Suprapubic skin (tissue), 4 donors: ENCODE data around the gene IL15RA. TPM values are rescaled to one million over a fixed set of nuclear protein-coding genes. Genes with fewer than 3 reads are reported as not detected.
A peak's percentile ranks its signal among the peaks of the same experiment; 100 is the strongest.

Experiments
- DNase-seq, 2 donors: peaks; one replicate each; pipeline ENCODE4 v3.0.0-alpha.2; 2019; ENCODE audit warnings: low spot score in 2 of 2
- H3K27ac ChIP-seq: fragments of 200-600 bp; sonication (generic); one replicate; pipeline ENCODE4 v1.5.1; 2019
- H3K27me3 ChIP-seq: fragments of 200-600 bp; sonication (generic); one replicate; pipeline ENCODE4 v1.5.1; 2019
- H3K36me3 ChIP-seq: fragments of 200-600 bp; sonication (generic); one replicate; pipeline ENCODE4 v1.5.1; 2019
- H3K4me1 ChIP-seq: fragments of 200-600 bp; sonication (generic); one replicate; pipeline ENCODE4 v1.5.1; 2019
- H3K4me3 ChIP-seq: fragments of 200-600 bp; sonication (generic); one replicate; pipeline ENCODE4 v1.5.1; 2019; ENCODE audit warnings: mild to moderate bottlenecking
- H3K9me3 ChIP-seq: fragments of 200-600 bp; sonication (generic); one replicate; pipeline ENCODE4 v1.5.1; 2019
- EP300 ChIP-seq: sonication (generic); formaldehyde crosslinking; IDR thresholded peaks from one replicate; pipeline ENCODE4 v1.6.1; 2017; ENCODE audit warnings: antibody characterized with exemption
- POLR2A ChIP-seq, 2 donors: fragments of 450-650 bp; IDR thresholded peaks; one replicate each; pipeline ENCODE4 v1.6.1; 2017; ENCODE audit warnings: antibody characterized with exemption in 2 of 2, mild to moderate bottlenecking in 2 of 2, moderate library complexity in 2 of 2
- POLR2AphosphoS5 ChIP-seq, 3 donors: sonication (generic); formaldehyde crosslinking; IDR thresholded peaks; one replicate each; pipeline ENCODE4 v1.6.1; 2017; ENCODE audit warnings: antibody characterized with exemption in 3 of 3
- WGBS: methylation state at CpG from one replicate; pipeline ENCODE4 v1.1.5; 2018; 5-methylcytosine and 5-hydroxymethylcytosine counted together
- total RNA-seq, 4 donors: library from RNA; depleted of rRNA; stranded (reverse); fragments of >200 nt; gene quantifications; one replicate each; pipeline ENCODE4 v1.1.0, GENCODE V29; 2016
- TF ChIP-seq, protein P1 (sequence below), 2 donors: fragments of 200-600 bp in 1 of 2; fragments of 450-650 bp in 1 of 2; sonication (generic) in 1 of 2; IDR thresholded peaks; one replicate each; pipeline ENCODE4 v1.5.1; 2016 to 2019; ENCODE audit warnings: antibody characterized with exemption in 2 of 2, mild to moderate bottlenecking in 1 of 2, moderate library complexity in 1 of 2

Gene IL15RA
- total RNA-seq, 4 donors from 2014 or later, result 14.1 to 26.5 (median 16.4) TPM

DNA sequence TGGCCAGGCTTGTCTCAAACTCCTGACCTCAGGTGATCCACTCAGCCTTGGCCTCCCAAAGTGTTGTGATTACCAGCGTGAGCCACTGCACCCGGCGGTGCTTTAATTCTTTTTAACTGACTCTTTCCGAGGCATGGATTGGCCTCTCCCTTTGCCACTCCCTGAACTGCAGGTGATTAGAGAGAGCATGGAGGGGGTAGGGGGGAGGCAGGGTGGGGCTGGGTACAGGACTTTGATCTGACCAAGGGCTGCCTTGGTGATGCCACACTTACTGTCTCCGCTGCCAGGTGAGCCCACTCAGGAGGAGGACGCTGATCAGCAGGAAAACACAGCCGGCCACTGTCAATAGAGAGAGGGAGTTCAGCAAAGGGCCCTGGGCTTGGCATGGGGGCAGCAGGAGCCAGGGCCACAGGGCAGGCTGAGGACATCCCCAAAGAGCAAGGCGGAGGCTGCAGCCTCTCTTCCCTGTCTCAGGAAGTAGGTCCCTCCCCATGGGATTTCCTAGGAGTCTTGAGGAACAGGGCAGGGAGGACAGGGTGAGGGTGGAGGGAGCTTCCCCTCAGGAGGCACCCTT is 40.5 kb upstream of the IL15RA start:
- WGBS, result 98% methylated on average over 8 of the region's 8 CpGs
- H3K9me3 ChIP-seq, result no peaks in the 10 kb centered on the region
- DNase-seq, result no peak
- H3K27me3 ChIP-seq, result no peaks in the 10 kb centered on the region
- no peak overlapping the region for H3K27ac ChIP-seq
- no peaks in the 10 kb centered on the region for H3K36me3 ChIP-seq
- no peak overlapping the region for H3K4me3 ChIP-seq
- no peak for TF ChIP-seq POLR2AphosphoS5 (IDR thresholded peaks at IDR 0.05)
- TF ChIP-seq, protein P1, sequence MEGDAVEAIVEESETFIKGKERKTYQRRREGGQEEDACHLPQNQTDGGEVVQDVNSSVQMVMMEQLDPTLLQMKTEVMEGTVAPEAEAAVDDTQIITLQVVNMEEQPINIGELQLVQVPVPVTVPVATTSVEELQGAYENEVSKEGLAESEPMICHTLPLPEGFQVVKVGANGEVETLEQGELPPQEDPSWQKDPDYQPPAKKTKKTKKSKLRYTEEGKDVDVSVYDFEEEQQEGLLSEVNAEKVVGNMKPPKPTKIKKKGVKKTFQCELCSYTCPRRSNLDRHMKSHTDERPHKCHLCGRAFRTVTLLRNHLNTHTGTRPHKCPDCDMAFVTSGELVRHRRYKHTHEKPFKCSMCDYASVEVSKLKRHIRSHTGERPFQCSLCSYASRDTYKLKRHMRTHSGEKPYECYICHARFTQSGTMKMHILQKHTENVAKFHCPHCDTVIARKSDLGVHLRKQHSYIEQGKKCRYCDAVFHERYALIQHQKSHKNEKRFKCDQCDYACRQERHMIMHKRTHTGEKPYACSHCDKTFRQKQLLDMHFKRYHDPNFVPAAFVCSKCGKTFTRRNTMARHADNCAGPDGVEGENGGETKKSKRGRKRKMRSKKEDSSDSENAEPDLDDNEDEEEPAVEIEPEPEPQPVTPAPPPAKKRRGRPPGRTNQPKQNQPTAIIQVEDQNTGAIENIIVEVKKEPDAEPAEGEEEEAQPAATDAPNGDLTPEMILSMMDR (IDR thresholded peaks at IDR 0.05), result no peak
- peaks cover 10% of the 10 kb centered on the region for H3K4me1 ChIP-seq

- WGBS, result 37% methylated on average over 6 of the region's 6 CpGs
- H3K36me3 ChIP-seq, result no peaks in the 10 kb centered on the region
- H3K27me3 ChIP-seq, result no peaks in the 10 kb centered on the region
- H3K4me1 ChIP-seq, result peaks cover 10% of the 10 kb centered on the region
- no peaks in the 10 kb centered on the region for H3K9me3 ChIP-seq
- TF ChIP-seq POLR2AphosphoS5 (IDR thresholded peaks at IDR 0.05), result no peak
- TF ChIP-seq, protein P1 (IDR thresholded peaks at IDR 0.05), result peak; percentile 69 to 78
- H3K4me3 ChIP-seq, result no peak overlapping the region
- DNase-seq, result no peak
- no peak overlapping the region for H3K27ac ChIP-seq
Observed at GRCh38 chr10:6014241-6014761, 37.0 kb upstream of the IL15RA start.

GRCh38 chr10:6013413-6014192 is 36.3 kb upstream of the IL15RA start:
- no peaks in the 10 kb centered on the region for H3K27me3 ChIP-seq
- WGBS, result 81% methylated on average over 17 of the region's 17 CpGs
- no peaks in the 10 kb centered on the region for H3K9me3 ChIP-seq
- H3K4me1 ChIP-seq, result peaks cover 16% of the 10 kb centered on the region
- H3K36me3 ChIP-seq, result no peaks in the 10 kb centered on the region
- no peak overlapping the region for H3K4me3 ChIP-seq
- no peak for TF ChIP-seq EP300
- no peak for TF ChIP-seq POLR2AphosphoS5 (IDR thresholded peaks at IDR 0.05)
- TF ChIP-seq, protein P1 (IDR thresholded peaks at IDR 0.05), result no peak
- TF ChIP-seq POLR2A (IDR thresholded peaks at IDR 0.05), result no peak
- no peak for DNase-seq
- H3K27ac ChIP-seq, result no peak overlapping the region

DNA sequence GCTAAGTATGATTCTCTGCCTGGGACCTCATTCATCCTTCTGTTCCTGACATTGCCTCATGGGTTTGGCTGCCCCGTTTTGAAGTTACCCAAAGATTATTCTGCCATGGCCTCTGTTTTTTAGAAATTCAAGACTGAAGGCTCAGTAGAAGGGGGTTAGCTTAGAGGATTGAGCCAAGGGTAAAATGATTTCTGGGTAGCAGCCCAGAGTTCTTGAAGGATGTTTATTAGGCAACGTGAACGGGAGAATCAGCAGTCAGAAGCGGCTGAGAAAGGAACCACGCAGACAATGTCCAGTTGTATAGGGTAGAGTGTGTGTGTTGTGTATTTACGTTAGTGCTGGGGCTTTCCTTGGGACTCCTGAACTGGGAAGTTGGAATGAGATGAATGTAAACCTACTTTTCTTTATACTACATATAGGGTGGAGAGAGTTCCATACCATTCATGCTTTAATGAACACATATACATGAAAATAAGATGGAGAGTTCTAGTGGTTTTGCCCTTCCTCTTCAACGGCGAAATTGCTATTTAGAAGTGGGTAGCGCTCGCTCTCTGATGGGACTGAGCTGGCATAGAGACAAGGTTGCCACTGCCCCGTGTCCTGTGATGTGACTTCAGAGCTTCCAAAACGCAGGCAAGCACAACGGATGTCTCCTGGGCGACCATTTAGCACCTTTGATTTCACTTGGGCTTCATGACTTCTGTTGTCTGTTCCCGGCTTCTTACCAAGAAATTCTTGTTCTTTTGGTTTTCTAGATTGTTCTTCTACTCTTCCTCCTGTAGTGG is 35.0 kb upstream of the IL15RA start:
- DNase-seq, result no peak
- no peak for TF ChIP-seq EP300
- no peak for TF ChIP-seq POLR2A (IDR thresholded peaks at IDR 0.05)
- TF ChIP-seq POLR2AphosphoS5 (IDR thresholded peaks at IDR 0.05), result no peak
- TF ChIP-seq, protein P1 (IDR thresholded peaks at IDR 0.05), result no peak
- Histone ChIP-seq H3K36me3 (no peaks in the 10 kb centered on the region), H3K27me3 (no peaks in the 10 kb centered on the region), H3K27ac (no peak overlapping the region), H3K4me3 (no peak overlapping the region), H3K4me1 (peaks cover 19% of the 10 kb centered on the region), H3K9me3 (no peaks in the 10 kb centered on the region)
- whole genome bisulfite sequencing, result 91% methylated on average over 15 of the region's 15 CpGs

DNA sequence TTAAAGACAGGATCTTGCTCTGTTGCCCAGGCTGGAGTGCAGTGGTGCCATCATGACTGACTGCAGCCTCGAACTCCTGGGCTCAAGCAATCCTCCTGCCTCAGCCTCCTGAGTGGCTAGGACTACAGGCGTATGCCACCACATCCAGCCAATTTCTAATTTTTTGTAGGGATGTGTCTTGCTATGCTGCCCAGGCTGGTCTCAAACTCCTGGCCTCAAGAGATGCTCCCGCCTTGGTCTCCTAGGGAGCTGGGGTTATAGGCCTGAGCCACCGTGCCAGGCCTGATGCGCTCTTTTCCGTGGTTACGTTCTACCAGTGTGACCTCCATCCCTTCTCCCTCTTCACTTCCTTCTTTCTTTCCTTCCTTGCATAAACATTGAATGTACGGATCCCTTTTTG is 34.2 kb upstream of the IL15RA start:
- 95% methylated on average over 8 of the region's 8 CpGs for WGBS
- Histone ChIP-seq H3K36me3 (no peaks in the 10 kb centered on the region), H3K4me1 (peaks cover 19% of the 10 kb centered on the region), H3K9me3 (no peaks in the 10 kb centered on the region), H3K27me3 (no peaks in the 10 kb centered on the region), H3K4me3 (no peak overlapping the region), H3K27ac (no peak overlapping the region)
- TF ChIP-seq, protein P1 (IDR thresholded peaks at IDR 0.05), result no peak
- TF ChIP-seq EP300, result no peak
- no peak for DNase-seq
